GM12801 (cell line): Measurements from ENCODE around the gene KCNA1.

Source experiments
- TF ChIP-seq, protein P1 (sequence below): IDR thresholded peaks from one replicate; pipeline ENCODE4 v1.5.1; 2011; ENCODE audit warnings: control low read depth; ENCODE audit not compliant: insufficient read length; ENCODE audit errors: extremely low read depth

The KCNA1 gene

DNA sequence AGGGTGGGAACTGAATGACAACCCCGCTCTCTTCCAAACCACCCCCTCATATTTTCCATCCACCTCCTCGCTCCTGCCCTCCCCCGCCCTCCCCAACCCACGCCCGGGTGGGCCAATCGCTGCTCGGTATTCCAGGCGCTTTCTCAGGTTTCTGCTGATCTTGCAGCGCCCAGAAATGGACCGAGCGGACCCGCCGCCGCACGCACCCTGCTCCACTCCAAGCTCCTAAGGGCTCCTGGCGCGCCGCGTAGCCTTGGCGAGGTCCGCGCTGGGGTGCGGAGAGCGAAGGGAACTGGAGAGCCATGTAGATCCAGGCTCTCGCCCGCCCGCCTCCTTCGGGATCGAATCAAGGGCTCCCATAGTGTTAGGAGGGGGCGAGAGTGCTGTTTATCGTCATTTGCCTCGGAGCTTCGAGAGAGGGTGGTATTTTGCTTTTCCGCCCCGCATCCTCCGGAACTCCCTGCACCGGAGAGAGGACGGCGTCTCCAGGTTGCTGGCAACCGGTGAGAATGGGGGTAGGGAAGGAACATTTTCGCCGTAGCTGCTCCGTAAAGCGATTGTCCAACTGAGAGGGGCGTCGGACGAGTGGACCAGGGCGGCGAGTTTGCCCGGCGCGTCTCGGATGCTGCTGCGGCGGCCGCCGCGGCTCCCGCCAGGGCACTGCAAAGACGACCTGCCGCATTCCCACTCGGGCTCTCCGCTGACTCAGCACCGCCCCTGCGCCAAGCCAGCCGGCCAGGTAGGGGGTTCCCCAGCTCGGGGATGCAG, at the start of gene KCNA1:
TSS of gene KCNA1 (plus strand) at position 172 of the 768 bp plus-strand sequence. CDS start 1,474 bp downstream, outside the sequence.
- TF ChIP-seq, protein P1, sequence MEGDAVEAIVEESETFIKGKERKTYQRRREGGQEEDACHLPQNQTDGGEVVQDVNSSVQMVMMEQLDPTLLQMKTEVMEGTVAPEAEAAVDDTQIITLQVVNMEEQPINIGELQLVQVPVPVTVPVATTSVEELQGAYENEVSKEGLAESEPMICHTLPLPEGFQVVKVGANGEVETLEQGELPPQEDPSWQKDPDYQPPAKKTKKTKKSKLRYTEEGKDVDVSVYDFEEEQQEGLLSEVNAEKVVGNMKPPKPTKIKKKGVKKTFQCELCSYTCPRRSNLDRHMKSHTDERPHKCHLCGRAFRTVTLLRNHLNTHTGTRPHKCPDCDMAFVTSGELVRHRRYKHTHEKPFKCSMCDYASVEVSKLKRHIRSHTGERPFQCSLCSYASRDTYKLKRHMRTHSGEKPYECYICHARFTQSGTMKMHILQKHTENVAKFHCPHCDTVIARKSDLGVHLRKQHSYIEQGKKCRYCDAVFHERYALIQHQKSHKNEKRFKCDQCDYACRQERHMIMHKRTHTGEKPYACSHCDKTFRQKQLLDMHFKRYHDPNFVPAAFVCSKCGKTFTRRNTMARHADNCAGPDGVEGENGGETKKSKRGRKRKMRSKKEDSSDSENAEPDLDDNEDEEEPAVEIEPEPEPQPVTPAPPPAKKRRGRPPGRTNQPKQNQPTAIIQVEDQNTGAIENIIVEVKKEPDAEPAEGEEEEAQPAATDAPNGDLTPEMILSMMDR = no peak

DNA sequence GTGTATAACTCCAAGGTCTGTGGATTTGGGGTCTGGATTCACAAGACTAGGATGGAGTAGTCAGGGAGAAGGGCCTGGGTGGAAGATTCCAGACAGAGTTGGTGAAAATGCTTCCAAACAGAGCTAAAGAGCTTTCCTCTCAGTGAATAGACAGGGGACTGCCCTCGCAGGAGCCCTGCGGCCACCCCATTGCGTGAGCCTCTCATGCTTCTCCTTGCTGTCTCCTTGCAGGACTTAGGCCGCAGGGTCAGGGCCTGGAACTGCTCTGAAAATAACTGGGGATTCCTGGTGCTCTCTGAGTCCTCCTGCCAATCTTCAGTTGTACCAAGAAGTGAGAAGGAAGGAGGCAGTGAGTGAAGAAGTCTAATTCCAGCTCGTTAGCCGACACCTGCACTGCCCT, 49.0 kb upstream of the KCNA1 start:
- TF ChIP-seq, protein P1 = no peak

DNA sequence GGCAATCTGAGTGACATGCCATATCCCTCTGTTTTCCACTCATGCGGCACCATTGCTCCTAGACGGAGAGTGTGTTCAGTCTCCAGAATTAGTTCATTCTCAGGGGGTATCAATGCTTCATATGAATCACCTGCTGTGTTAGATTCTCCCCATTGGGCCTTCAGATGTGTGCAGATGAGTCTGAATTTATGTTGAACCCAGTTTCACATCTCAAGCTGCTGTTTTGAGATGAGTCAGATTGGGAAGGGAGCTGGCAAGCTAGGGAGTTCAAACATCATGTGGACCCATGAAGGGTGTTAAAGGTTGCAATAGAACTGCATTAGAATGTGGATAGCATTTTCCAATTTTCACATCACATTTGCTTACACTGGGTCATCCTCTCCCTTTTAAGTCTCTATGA, 46.9 kb upstream of the KCNA1 start:
- TF ChIP-seq, protein P1 = no peak

DNA sequence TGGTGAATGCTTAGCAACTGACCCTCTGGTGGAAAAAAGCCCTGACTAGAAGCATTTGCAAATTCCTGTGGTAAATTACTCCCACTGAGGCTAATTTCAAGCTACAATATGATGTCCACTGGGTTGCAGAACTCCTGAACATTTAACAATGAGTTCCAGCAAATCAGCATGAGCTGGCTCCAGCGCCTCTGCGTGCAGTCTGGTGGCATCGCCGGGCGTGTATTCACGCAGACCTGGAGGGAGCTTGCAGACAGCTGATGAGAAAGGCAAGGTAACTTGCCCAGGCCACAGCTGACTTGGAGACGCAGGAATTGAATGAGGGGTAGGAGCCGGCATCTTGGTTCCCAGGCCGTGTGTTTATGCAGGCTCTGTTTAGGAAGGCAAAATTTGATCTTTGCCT, 45.1 kb upstream of the KCNA1 start:
- TF ChIP-seq, protein P1 = no peak

DNA sequence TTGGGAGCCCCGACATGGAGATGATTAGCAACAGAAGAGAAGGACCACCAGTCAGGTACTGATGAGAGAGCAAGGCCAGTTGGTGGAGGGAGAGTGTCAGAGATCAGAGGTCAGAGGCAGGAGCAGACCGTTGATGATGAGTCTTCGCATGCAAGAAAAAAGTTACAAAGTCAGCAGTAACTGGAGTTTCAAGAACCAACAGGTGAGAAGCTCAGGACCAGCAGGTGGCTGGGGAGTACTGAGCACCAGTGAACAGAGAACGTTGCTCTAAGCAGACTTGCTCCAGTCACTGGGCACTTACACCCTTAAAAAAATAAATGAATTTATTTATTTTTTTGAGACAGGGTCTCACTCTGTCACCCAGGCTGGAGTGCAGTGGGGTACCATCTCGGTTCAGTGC, 44.5 kb upstream of the KCNA1 start:
- TF ChIP-seq, protein P1 = no peak

DNA sequence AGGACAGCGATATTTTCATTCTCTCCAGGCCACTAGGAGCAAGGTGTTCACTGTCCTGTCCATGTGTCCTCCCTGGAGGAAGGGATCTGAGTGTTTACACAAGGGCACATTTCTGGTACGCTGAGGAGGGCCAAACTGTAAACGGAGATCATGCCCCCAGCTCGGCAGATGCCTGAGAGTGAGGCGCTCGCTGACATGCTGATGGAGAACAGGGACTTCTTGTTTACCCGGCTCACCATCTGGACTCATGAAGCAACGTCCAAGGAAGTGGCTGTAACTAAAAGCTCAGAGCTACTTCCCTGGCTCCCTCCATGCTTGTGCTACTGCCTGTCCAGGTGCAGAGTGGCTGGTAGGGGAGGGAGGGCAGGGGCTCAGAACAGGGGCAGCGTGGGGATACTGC, 43.4 kb upstream of the KCNA1 start:
- TF ChIP-seq, protein P1 = no peak

GRCh38 chr12:4867384-4867783, 42.3 kb upstream of the KCNA1 start:
- TF ChIP-seq, protein P1 = no peak
